ENCODE data around the gene PAX8. TPM values are rescaled to one million over a fixed set of nuclear protein-coding genes. Genes with fewer than 3 reads are reported as not detected.

The PAX8 gene
- total RNA-seq, 1 donor from 2014 or later, result 0.68 TPM

DNA sequence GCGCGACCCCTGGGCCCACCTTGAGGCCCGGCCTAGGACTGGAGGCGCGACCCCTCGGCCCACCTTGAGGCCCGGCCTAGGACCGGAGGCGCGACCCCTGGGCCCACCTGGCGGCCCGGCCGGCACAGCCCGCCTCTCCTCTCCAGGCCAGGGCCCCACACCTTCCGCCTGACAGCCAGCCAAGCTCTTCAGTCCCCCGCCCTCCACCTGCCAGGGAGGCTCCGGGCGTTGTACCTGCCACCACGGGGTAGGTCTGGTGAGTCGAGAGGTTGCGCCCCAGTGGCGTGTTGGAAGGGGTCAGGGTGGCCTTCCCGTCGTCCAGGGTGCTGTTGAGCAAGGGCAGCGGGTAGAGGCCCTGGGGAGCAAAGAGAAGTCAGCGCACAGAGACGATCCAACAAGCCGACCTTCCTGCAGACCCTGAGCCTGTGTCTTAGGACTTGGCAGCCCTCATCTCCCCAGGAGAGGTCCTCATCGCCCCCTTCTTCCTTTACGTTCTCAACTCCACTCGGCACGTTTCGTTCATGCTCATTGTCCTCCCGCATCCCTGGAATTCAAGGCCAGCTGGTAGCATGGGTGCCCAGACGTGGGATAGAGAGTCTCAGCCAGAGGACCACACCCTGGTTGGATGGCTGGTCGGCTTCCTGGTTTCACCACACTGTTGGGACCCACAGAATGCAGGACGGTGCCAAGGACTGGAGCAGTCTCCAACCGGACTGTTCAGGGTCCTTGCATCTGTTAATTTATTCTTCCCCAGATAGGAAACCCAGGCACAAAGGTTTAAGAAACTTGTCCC, 42.2 kb downstream of the PAX8 start:
- no peak for DNase-seq

DNA sequence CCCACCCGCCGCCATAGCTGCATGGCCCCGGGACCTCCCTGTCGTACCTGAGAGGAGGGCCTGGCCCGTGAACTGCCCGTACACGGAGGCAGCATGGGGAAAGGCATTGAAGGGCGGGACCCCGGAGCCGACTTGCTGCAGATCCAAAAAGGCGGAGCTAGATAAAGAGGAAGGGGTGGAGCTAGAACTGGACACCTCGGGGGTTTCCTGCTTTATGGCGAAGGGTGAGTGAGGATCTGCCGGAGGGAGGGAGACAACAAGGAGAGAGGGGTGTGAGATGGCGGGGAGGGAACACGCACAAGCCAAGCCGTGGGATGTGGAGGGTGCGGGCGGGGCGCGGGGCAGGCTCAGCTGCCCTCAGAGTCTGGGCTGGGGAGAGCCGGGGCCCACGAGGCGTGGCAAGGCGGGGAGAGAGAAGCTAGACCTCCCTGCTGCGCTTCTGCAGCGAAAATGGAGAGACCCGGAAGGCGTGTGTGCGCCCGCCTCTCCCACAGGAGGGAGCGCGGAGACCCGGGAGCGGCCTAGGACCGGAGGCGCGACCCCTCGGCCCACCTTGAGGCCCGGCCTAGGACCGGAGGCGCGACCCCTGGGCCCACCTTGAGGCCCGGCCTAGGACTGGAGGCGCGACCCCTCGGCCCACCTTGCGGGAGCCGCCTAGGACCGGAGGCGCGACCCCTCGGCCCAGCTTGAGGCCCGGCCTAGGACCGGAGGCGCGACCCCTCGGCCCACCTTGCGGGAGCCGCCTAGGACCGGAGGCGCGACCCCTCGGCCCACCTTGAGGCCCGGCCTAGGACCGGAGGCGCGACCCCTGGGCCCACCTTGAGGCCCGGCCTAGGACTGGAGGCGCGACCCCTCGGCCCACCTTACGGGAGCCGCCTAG, 43.1 kb downstream of the PAX8 start:
- peak; percentile 66 for DNase-seq

DNA sequence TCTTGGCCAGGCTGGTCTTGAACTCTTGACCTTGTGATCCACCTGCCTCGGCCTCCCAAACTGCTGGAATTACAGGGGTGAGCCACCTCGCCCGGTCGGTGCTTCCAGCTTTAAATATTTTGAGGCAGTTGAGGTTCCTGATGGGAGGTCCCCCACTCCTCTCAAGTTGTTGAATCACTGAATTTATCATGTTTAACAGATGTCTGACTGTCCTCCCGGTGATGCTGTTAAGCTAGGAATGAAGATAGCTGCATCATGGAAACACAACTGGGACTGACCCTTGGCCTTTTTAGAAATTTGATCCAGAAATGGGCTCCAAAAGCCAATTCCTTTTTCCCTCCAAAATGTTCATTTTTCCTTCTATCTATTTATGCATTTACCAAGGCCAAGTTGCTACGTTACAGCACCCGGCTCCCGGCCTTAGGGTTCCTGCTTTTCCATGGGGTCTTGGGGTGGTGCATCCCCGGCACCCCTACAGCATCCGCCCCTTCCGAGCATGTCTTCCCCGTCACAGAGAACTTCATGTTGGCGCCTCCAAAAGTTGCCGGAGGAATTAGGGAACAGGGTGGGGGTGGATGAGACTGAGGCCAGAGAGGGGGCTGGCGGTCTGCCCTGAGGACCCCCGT, 43.9 kb downstream of the PAX8 start:
- DNase-seq, result no peak

DNA sequence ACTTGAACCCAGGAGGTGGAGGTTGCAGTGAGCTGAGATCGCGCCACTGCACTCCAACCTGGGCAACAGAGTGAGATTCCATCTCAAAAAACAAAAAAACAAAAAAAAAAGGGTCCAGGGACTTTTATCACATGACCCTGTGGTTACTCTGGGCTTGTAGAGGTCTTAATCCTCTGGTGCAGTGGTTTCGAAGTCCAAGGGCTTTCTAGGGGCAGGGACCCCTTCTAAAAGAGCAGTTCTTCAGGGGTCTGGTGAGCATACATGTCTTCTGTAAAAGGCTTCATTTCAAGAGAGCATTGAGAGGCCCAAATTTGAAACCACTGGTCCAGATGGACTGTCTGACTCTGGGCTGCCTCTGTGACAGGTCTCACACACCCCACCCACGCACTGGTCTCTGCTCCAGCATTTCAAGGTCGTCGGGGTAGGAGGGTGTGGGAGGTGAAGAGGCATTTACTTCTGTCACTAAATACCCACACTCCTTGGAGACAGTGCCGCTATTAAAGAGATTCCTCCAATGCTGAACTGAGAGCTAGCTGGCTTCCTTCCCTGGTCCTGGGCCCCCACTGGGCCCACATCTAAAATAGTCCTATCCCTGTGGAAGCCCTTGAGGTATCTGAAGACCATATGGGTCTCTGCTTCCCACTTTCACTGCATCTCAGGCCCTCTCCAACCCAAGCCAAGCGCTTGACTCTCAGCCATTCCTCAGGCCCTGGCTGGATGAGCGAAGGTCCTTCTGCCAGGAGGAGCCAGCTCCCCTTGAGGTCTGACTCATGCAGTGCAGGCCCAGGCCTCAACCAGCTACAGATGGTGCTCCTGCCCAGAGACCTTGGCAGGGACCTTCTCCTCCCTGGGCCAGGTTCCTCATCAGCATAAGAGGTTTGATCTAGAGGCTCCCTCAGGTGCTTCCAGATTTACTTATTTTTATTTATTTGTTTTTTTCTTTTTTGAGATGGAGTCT, 44.8 kb downstream of the PAX8 start:
- DNase-seq, result no peak

DNA sequence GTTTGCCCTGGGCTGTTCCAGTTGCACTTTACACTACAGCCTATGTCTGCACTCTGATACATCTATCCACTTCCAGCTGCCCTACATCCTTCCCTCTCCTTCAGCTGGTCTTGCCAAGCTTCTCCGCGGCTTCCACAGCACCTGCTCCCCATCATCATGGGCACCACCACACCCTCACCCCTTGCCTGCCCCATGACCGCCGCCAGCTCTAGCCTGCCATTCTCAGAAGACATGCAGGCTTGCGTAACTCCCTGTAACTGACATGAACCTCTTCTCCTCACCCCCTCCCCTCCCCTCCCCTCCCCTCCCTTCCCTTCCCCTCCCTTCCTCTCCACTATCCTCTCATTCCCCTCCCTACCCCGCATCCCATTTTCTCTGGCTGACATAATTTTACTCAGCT, 46.0 kb downstream of the PAX8 start:
- no peak for DNase-seq

DNA sequence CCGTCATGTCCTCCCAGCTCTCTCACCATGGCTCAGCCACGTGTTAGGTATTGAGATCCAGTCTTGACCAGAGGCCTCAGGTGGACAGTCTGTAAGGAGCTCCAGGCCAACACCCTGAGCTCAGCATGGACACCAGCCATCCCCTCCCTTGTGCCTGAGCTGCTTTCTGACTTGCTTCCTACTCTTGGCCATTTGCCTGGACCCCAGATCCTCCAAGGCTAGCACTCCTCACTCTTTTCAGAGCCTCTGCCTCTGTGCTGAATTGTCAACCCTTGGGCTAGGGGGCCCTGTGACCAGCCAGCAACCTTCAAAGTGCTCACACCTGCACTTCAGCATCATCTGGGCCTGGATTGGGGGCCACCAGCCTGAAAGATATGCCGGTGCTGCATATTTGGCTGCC, 46.6 kb downstream of the PAX8 start:
- DNase-seq, result no peak

DNA sequence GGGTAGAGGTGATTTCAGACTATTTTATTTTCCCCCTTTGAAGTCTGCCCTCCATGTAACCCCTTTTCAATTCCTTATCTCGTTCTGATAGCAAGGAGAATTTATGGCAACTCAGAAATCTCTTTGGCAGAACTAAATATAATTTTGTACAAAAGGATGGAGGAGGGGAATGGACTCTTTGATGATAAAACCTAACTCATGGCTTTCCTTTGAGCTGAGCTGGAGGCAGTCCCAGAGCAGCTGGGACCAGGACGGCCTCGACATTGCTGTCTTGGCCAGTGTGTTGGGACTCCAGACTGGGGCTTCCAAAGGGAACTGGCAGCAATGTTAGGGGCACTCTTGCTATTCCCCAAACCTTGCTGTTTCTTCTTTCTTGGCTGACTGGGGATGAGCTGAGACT, 47.7 kb downstream of the PAX8 start:
- DNase-seq, result no peak

DNA sequence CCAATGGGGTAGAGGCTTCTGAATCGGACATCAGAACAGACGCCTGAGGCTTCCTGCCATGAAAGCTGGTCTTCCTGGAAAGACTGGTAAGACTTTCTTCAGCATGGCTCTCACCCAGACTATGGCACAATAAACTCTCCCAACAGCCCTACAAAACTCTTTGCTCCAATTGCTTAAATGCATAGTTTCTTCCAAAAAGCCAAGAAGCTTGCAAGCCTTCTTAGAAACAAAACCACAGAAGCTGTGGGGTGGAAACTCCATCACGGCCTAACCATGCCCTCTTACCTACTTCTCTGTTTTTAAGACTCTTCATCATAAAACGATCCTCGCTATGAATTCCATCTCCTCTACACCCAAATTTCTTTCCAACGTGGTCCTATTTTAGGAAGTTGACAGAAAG, 48.2 kb downstream of the PAX8 start:
- no peak for DNase-seq

DNA sequence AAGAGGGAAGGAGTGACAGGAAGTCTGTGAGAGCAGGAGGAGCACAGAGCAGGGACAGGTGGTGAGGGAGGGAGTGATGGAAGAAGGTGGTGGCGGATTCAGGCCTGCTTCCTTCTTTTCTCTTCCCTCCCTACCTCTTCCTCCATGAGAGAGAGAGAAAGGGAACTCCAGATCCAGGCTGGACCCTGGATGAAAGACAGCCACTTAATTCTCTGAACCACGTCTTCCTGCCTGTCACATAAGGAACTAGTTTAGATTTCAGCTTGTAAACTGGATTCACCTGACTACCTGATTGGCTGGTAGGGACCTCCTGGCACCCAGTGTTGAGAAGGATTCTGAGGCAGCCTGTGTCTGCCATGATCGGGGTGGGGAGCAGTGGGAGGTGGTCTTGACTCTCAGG, 48.9 kb downstream of the PAX8 start:
- no peak for DNase-seq

DNA sequence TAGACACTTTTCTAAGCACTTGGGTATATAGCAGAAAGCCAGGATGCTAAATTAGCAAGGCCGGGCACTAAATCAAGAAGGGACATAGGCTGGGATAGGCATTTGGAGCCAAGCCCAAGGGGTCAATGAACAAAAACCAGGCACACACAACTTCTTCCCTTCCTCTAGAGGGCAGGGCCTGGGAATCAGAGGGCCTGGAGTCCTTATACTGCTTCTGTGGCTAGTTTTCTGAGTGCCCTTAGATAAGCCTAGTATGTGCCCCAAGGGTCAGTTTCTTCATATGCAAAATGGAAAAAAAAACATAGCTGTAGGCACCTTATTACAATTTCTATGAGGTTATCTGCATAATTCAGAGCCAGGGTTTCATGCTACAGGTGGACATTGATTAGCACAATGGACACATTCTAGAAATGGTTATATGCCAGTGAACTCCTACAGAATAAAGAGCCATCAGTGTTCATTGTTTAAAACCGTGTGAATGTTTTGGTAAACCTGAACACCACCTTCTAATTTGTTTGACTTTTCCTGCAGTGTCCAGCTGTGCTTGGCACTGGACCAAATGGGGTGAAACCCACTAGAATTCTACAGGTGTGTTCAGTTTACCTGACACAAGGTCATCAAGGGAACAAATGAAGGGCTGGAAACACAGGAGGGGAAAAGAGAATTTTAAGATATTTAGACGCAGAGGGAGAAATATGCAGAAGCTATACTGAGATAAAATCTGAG, 49.6 kb downstream of the PAX8 start:
- DNase-seq, result no peak

DNA sequence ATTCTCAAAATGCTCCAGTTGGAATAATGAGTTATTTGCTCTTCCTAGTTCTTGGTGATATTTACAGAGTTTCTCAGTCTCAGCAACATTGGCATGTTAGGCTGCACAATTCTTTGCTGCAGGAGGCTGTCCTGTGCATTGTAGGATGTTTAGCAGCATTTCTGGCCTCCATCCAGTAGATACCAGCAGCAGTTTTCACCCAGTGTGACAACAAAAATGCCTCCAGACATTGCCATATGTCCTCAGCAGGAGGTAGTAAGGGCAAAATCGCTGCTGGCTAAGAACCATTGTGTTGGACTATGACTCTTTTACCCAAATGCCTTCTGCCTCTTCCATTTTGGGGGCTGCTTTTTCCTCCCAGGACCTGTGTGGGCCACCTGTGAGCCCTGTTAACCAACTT, 50.4 kb downstream of the PAX8 start:
- no peak for DNase-seq

DNA sequence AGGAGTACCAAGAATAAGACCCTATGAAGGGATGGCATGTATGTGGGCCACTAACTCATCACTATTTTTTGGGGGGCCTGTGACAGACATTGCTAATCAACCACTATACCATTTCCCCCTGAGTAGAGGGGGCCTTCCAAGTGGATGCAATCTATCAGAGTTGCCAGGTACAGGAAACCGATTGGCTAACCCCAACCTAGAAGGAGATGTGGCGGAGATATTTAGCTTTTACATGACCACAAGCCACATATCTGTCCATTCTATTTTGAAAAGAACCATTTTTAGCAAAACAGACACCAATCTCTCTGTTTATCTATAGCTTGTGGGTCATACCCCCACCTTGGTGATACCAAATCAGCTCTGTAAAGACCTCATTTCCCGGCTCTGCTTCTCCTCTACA, 51.0 kb downstream of the PAX8 start:
- DNase-seq, result no peak

DNA sequence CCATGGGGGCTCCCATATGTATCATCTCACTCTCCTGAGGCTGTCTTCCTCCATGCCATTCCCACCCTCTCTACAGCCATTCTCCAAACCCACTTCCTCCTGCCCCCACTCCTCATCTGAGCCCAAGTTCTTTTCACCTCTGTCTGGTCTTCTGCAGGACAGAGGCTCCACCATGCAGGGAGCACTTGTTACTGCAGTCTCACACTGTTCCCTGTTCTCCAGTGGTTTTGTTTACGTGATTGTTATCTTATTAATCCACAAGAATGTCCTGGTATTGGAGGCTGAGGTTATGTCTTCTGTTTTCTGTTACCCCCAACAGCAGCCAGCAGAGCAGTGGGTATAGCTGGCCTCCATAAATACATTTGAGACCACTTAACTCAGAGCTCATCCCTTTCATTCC, 51.4 kb downstream of the PAX8 start:
- DNase-seq, result no peak

DNA sequence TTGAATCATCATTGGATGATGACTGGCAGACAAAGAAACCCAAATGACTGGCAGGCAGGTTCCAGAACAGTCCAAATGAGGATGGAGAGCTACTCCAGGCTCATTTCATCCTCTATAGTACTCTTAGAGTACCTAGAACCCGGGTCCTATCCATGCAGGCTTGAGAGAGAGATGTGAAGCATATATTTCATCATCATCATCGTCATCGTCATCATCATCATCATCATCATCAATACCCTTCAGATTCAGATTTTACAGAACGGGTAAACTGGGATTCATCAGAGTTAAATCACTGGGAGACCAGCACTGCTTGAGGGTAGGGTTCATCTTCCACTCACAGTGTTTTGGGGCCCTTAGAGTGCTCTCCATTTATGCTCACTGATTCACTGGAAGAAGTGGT, 52.3 kb downstream of the PAX8 start:
- DNase-seq, result no peak

DNA sequence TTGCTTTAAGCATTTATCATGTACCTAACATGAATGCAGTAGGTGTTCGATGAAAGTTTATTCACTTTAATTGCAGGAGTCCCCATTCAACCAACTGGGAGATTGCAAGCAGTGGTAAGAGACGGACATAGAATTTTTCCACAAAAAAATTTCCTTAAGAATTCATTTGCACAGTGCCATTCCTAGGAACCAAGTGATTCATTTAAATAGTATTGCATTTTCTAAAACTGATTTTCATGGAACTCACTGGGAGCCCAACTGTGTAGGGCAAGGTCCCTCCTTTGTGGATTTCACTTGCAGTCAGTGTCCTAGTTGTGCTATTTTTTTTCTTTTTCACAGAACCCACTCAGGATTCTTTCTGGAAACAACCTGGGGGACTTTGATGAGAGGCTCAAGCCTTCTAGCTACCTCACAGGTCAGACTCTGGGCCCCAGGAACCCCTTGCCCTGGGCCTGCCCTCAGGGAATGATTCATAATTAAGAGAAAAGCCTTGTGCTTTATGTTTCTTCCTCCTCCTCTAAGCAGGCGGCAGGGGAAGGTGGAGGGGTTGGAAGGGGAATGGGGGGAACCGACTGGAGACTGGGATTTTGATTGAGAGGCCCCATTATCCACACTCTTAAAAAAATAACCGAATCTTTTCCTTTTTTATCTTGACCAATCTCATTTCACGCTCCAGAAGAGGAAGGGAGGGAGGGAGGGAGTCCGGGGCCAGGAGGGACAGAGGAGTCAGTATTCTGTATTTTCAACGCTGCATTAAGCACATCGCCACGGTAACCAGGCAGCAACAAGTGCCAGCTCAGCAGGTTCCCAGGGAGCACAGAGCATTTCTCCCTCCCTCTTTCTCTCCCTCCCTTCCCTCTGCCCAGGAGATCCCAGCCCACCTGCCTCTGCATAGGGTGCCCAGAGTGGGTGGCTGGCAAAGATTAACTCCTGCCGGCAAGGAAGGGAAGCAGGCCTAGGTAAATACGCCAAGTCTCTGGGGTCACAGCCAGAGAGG, 53.2 kb downstream of the PAX8 start:
- no peak for DNase-seq

DNA sequence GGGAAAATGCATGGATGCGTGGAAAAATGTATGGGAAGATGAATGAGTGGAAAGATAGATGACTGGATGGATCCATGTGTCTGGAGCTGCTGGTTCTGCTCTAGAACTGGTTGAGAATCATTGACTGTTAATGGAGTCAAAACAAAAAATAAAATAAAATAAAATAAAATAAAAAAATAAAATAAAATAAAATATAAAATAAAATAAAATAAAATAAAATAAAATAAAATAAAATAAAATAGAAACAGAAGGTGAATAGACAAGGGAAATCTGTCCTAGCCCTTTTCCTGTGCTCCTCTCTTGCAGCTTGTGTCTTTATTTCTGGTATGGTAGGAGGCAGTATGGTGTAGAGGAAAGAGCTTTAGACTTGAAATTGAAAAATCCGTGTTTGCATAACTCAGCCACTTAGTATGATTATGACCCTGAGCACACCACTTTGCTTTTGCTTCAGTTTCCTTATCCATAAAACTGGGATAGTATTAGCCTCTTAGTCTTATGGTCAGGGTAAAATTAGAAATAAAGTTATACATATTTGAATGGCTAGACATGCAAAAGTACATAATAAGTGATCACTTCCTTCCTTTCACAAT, 54.0 kb downstream of the PAX8 start:
- DNase-seq, result no peak

DNA sequence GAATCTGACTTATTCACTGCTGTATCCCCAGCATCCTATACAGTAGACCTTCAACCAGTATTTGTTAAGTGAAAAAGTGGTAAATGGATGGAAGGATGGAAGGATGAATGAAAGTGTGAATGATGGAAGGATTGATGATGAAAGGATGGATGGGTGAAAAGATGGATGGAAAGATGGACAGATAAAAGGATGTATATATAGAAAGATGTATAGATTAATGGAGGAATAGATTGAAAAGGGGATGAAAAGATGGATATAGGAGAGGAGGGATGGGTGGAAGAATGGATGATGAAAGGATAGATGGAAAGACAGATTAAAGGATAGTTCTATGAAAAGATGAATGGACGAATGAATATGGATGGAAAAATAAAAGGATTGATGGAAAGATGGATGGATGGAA, 54.9 kb downstream of the PAX8 start:
- DNase-seq, result no peak

DNA sequence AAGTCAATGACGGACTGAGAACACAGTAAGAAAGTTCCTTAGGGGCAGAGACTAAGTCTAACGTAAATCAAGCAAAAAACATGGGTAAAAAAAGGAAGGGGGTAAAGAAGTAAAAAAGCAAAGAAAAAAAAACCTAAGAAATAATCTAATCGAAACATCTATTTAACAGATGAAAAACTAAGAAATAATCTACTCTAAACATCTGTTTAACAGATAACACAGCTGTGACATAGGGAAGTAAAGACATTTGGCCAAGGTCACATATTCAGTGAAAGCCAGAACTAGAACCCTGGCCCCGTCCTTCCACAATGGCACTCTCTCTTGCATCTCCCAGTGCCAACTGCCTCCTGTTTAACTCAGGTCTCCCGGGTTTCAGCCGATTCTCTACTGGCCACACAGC, 56.9 kb downstream of the PAX8 start:
- no peak for DNase-seq

DNA sequence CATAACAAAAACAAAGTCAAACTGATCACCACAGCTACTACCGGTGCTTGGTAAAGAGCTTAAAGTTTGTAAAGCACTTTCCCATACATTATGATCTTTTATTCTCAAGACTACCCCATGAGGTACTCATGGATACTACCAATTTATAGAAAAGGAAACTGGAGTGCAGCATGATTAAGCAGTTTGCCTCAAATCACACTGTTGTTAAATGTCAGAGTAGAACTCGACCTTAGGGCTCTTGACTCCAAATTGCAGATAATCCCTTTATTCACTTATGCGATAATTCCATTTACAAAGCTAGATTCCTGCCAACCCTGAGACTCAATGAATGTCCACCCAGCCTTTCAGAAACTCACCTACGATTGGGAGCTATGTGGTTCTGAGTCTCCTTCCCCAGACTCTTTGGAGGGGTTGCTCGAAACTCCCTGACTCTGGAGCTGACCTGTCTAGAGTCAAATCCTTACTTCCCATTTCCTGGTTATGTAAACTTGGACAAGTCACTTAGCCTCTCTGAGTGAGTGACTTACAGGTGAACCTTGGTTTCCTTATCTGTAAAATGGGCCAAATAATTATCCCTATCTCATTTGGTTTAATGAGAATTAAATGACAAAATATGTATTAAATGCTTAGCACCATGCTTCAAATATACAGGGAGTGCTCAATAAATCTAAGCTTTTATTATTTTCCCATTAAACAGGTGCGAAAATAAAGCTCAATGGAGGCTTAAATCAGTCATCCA, 57.6 kb downstream of the PAX8 start:
- no peak for DNase-seq

Data from dermis blood vessel endothelial cell (primary cell).